ENCODE data around the gene GOT2.

GRCh38 chr16:58717994-58718393 lies 16.1 kb downstream of the GOT2 start:
- TF ChIP-seq CTCF (IDR thresholded peaks at IDR 0.05): no peak
- TF ChIP-seq ZFX (IDR thresholded peaks at IDR 0.05; ENCODE audit: borderline replicate concordance): no peak
